H1 (cell line): ENCODE measurements around the gene ZNF200. TPM values are rescaled to one million over a fixed set of nuclear protein-coding genes. Genes with fewer than 3 reads are reported as not detected.

Experiments
- CTCF ChIA-PET: fragments of 300-600 bp; sonication (Branson Sonifier 250); formaldehyde crosslinking; loops from one replicate; lab custom pipeline; 2021; ENCODE audit not compliant: partially characterized antibody; lab: Charles Lee
- POLR2A ChIA-PET: fragments of 300-600 bp; sonication (Branson Sonifier 250); formaldehyde crosslinking; loops from one replicate; lab custom pipeline; 2021; ENCODE audit warnings: inconsistent platforms; ENCODE audit not compliant: partially characterized antibody; lab: Charles Lee
- DNase-seq, 2 experiments: peaks; one replicate each; pipeline versions ENCODE4 v3.0.0 to v3.0.0-alpha.2; 2010 to 2022; ENCODE audit warnings: low spot score in 2 of 2, low read depth in 1 of 2, mixed read lengths in 1 of 2
- FAIRE-seq: peaks from 2 replicates; lab custom pipeline; 2011; peaks lifted over from hg19 to GRCh38; lab: Jason Lieb, UNC
- H2AFZ ChIP-seq: 2 replicates; pipeline ENCODE4 v1.8.1; 2012; ENCODE audit warnings: low read length, inconsistent platforms
- H2AK5ac ChIP-seq: 2 replicates; pipeline ENCODE4 v1.6.1; 2013; ENCODE audit warnings: low read depth, low read length
- H2BK120ac ChIP-seq: replicated peaks from 2 replicates; pipeline ENCODE3; 2013; ENCODE audit warnings: low read depth, low read length, inconsistent platforms
- H2BK12ac ChIP-seq: 2 replicates; pipeline ENCODE4 v1.6.1; 2013; ENCODE audit warnings: low read depth, low read length
- H2BK15ac ChIP-seq: 2 replicates; pipeline ENCODE4 v1.6.1; 2013; ENCODE audit warnings: low read length
- H2BK20ac ChIP-seq: 2 replicates; pipeline ENCODE4 v1.6.1; 2013; ENCODE audit warnings: low read length
- H2BK5ac ChIP-seq: 2 replicates; pipeline ENCODE4 v1.6.1; 2013; ENCODE audit warnings: low read depth, low read length
- H3K14ac ChIP-seq: 2 replicates; pipeline ENCODE4 v1.6.1; 2013; ENCODE audit warnings: inconsistent platforms; ENCODE audit not compliant: insufficient read length
- H3K18ac ChIP-seq: 2 replicates; pipeline ENCODE4 v1.6.1; 2013; ENCODE audit warnings: low read length; ENCODE audit errors: extremely low read depth
- H3K23ac ChIP-seq: 2 replicates; pipeline ENCODE4 v1.6.1; 2013; ENCODE audit warnings: inconsistent platforms; ENCODE audit not compliant: insufficient read length
- H3K23me2 ChIP-seq: 2 replicates; pipeline ENCODE4 v1.6.1; 2013; ENCODE audit warnings: low read depth, low read length
- H3K27ac ChIP-seq: 2 replicates; pipeline ENCODE4 v1.6.1; 2011; ENCODE audit warnings: low read depth, low read length, inconsistent platforms
- H3K27me3 ChIP-seq, 4 experiments: replicated peaks in 1 of 4; 1 replicate in 1 of 4; 2 replicates in 3 of 4; pipeline versions ENCODE4 v1.6.1 to v1.8.1; 2011 to 2013; ENCODE audit warnings: low read length in 3 of 4, mild to moderate bottlenecking in 3 of 4, inconsistent platforms in 2 of 4, mixed read lengths in 2 of 4, moderate library complexity in 1 of 4; ENCODE audit not compliant: control insufficient read depth in 3 of 4, insufficient read depth in 3 of 4; ENCODE audit errors: extremely low read depth in 1 of 4
- H3K36me3 ChIP-seq, 4 experiments: 2 replicates each; pipeline versions ENCODE4 v1.6.1 to v1.8.1; 2011 to 2013; ENCODE audit warnings: mild to moderate bottlenecking in 4 of 4, low read length in 3 of 4, moderate library complexity in 2 of 4, control low read depth in 1 of 4, inconsistent platforms in 1 of 4; ENCODE audit not compliant: insufficient read depth in 4 of 4, control insufficient read depth in 2 of 4
- H3K4ac ChIP-seq: replicated peaks from 2 replicates; pipeline ENCODE3; 2013; ENCODE audit warnings: low read length, low read depth, mixed read lengths, inconsistent platforms; ENCODE audit not compliant: insufficient read length
- H3K4me1 ChIP-seq, 4 experiments: replicated peaks in 1 of 4; 1 replicate in 1 of 4; 2 replicates in 3 of 4; pipeline versions ENCODE4 v1.6.1 to v1.8.1; 2011 to 2013; ENCODE audit warnings: low read length in 3 of 4, inconsistent platforms in 2 of 4, mixed read lengths in 1 of 4; ENCODE audit not compliant: insufficient read depth in 4 of 4, control insufficient read depth in 3 of 4
- H3K4me2 ChIP-seq, 2 experiments: 2 replicates each; pipeline versions ENCODE4 v1.6.1 to v1.8.1; 2011 to 2013; ENCODE audit warnings: low read depth in 2 of 2, low read length in 2 of 2, control low read depth in 1 of 2, inconsistent platforms in 1 of 2, mild to moderate bottlenecking in 1 of 2; ENCODE audit not compliant: insufficient read depth in 1 of 2
- H3K4me3 ChIP-seq, 4 experiments: fragments of 200-600, 300-600 bp in 1 of 4; sonication (generic), shearing (Covaris generic), sonication (Bioruptor Twin) in 1 of 4; 2 replicates each; pipeline versions ENCODE4 v1.5.1 to v1.8.1; 2011 to 2016; ENCODE audit warnings: low read length in 4 of 4, low read depth in 3 of 4, control low read depth in 2 of 4, inconsistent platforms in 2 of 4, mild to moderate bottlenecking in 2 of 4, mixed read lengths in 1 of 4, moderate library complexity in 1 of 4; ENCODE audit not compliant: insufficient read depth in 2 of 4; ENCODE audit errors: extremely low read depth in 1 of 4
- H3K56ac ChIP-seq: replicated peaks from 2 replicates; pipeline ENCODE3; 2013; ENCODE audit warnings: low read depth, mild to moderate bottlenecking, mixed read lengths, low read length, inconsistent platforms; ENCODE audit not compliant: insufficient read length
- H3K79me1 ChIP-seq: 2 replicates; pipeline ENCODE4 v1.6.1; 2013; ENCODE audit warnings: low read depth, low read length, control low read depth
- H3K79me2 ChIP-seq, 2 experiments: 2 replicates each; pipeline versions ENCODE4 v1.6.1 to v1.8.1; 2012 to 2013; ENCODE audit warnings: low read length in 2 of 2, mild to moderate bottlenecking in 2 of 2, inconsistent platforms in 1 of 2; ENCODE audit not compliant: insufficient read depth in 2 of 2, control insufficient read depth in 1 of 2
- H3K9ac ChIP-seq, 4 experiments: replicated peaks in 1 of 4; 1 replicate in 1 of 4; 2 replicates in 3 of 4; pipeline versions ENCODE4 v1.6.1 to v1.8.1; 2011 to 2013; ENCODE audit warnings: low read depth in 3 of 4, low read length in 3 of 4, control low read depth in 2 of 4, mild to moderate bottlenecking in 2 of 4, moderate library complexity in 2 of 4, inconsistent platforms in 1 of 4; ENCODE audit errors: extremely low read depth in 1 of 4
- H3K9me3 ChIP-seq, 2 experiments: 2 replicates each; pipeline versions ENCODE4 v1.6.1 to v1.8.1; 2012 to 2013; ENCODE audit warnings: mild to moderate bottlenecking in 2 of 2, moderate library complexity in 2 of 2, control low read depth in 1 of 2, inconsistent platforms in 1 of 2, low read depth in 1 of 2, low read length in 1 of 2, mixed read lengths in 1 of 2; ENCODE audit not compliant: insufficient read depth in 2 of 2
- H4K20me1 ChIP-seq, 2 experiments: replicated peaks in 1 of 2; 2 replicates each; pipeline versions ENCODE3 to v1.8.1; 2011 to 2013; ENCODE audit warnings: inconsistent platforms in 2 of 2, low read length in 2 of 2, mild to moderate bottlenecking in 1 of 2; ENCODE audit not compliant: insufficient read depth in 2 of 2, control insufficient read depth in 1 of 2
- H4K5ac ChIP-seq: 2 replicates; pipeline ENCODE4 v1.6.1; 2013; ENCODE audit warnings: low read length, low read depth, mixed read lengths, inconsistent platforms; ENCODE audit not compliant: insufficient read length
- H4K8ac ChIP-seq: 2 replicates; pipeline ENCODE4 v1.8.0; 2013; ENCODE audit warnings: mild to moderate bottlenecking, moderate library complexity, low read length, inconsistent platforms; ENCODE audit not compliant: insufficient read depth; ENCODE audit errors: extremely low read depth
- H4K91ac ChIP-seq: replicated peaks from 2 replicates; pipeline ENCODE3; 2013; ENCODE audit warnings: low read length, mixed read lengths, inconsistent platforms; ENCODE audit not compliant: insufficient read length
- BRCA1 ChIP-seq: IDR thresholded peaks from 2 replicates; pipeline ENCODE4 v1.6.1; 2012; ENCODE audit warnings: low read depth, low read length, improper control_type of control experiment
- CBX8 ChIP-seq: fragments of 300-800, 300-1000 bp; sonication (generic); IDR thresholded peaks from 2 replicates; pipeline ENCODE4 v1.7.1; 2016; ENCODE audit warnings: low read depth, low read length, borderline replicate concordance
- E2F6 ChIP-seq: IDR thresholded peaks from 2 replicates; pipeline ENCODE4 v1.6.1; 2012; ENCODE audit warnings: inconsistent platforms
- GABPA ChIP-seq: IDR thresholded peaks from 2 replicates; pipeline ENCODE4 v1.6.1; 2011; ENCODE audit warnings: mild to moderate bottlenecking, low read length, moderate library complexity, borderline replicate concordance; ENCODE audit not compliant: insufficient read depth
- POU5F1 ChIP-seq: IDR thresholded peaks from 2 replicates; pipeline ENCODE4 v1.6.1; 2011; ENCODE audit warnings: low read depth, mild to moderate bottlenecking, low read length, moderate library complexity
- RBBP5 ChIP-seq: IDR thresholded peaks from 2 replicates; pipeline ENCODE4 v1.7.1; 2012; ENCODE audit warnings: low read depth, mild to moderate bottlenecking, inconsistent platforms, low read length, moderate library complexity, borderline replicate concordance
- RFX5 ChIP-seq: IDR thresholded peaks from 2 replicates; pipeline ENCODE4 v1.6.1; 2011; ENCODE audit warnings: low read depth, low read length, improper control_type of control experiment, borderline replicate concordance
- SIN3A ChIP-seq, 2 experiments: IDR thresholded peaks in 1 of 2; conservative IDR thresholded peaks in 1 of 2; 2 replicates each; pipeline ENCODE4 v1.6.1; 2011 to 2012; ENCODE audit warnings: low read length in 2 of 2, improper control_type of control experiment in 1 of 2, low read depth in 1 of 2, mild to moderate bottlenecking in 1 of 2
- TAF7 ChIP-seq: optimal IDR thresholded peaks from 2 replicates; pipeline ENCODE3; 2011; ENCODE audit warnings: low read depth, mild to moderate bottlenecking, inconsistent platforms, low read length, moderate library complexity, borderline replicate concordance
- TCF12 ChIP-seq: IDR thresholded peaks from 2 replicates; pipeline ENCODE4 v1.6.1; 2011; ENCODE audit warnings: low read depth, mild to moderate bottlenecking, low read length
- WGBS, 2 experiments: shearing (Covaris generic) in 1 of 2; methylation state at CpG; one replicate each; pipeline versions ENCODE4 v1.1.6 to v1.1.7; 2013 to 2015; ENCODE audit warnings: low lambda C conversion rate in 2 of 2, mixed read lengths in 2 of 2, inconsistent platforms in 1 of 2, low coverage in 1 of 2, missing lambda C conversion rate in 1 of 2; ENCODE audit not compliant: insufficient replicate concordance in 2 of 2, insufficient coverage in 1 of 2, insufficient read length in 1 of 2; ENCODE audit errors: extremely low coverage in 1 of 2, missing lambda C conversion rate in 1 of 2; 5-methylcytosine and 5-hydroxymethylcytosine counted together
- polyA plus RNA-seq, 7 experiments: library from polyadenylated mRNA; depleted of rRNA in 3 of 7; stranded (reverse) in 5 of 7; unstranded in 2 of 7; fragments of >200 nt in 5 of 7; fragments of 200-250 nt in 2 of 7; gene quantifications; 1 replicate in 5 of 7; 2 replicates in 1 of 7; 4 replicates in 1 of 7; pipeline versions ENCODE4 v1.2.1 to v1.2.3, GENCODE V29; 2011 to 2013; ENCODE audit warnings: missing spikeins in 2 of 7, mixed read lengths in 2 of 7
- total RNA-seq: library from RNA; stranded (reverse); fragmentation: NEBNext Ultra II Directional; extraction: Animal tissue kit (Norgen Biotek cat#: 25700); gene quantifications from 2 replicates; pipeline ENCODE4 v1.2.1, GENCODE V29; 2021

Gene ZNF200
- total and polyA plus RNA-seq, 2 of the 8 experiments (the other 6 are each of a cell fraction or from before 2014, with no cell fraction given): 2.7 to 9.9 TPM

GRCh38 chr16:3194792-3195191, 40.2 kb downstream of the ZNF200 start:
- Histone ChIP-seq H2BK120ac (no peak overlapping the region), H3K79me1 (no peaks in the 10 kb centered on the region), H4K5ac (no peak overlapping the region), H3K4me2 (no peak overlapping the region), H2AK5ac (no peak overlapping the region), H4K20me1 (no peaks in the 10 kb centered on the region), H3K4me3 (no peak overlapping the region), H2BK12ac (no peak overlapping the region), H2BK20ac (no peak overlapping the region), H4K91ac (no peak overlapping the region), H3K23me2 (peaks cover 9% of the 10 kb centered on the region), H3K79me2 (no peaks in the 10 kb centered on the region), H3K4me1 (peaks cover 0 to 2% (median 0%) of the 10 kb centered on the region in 4 experiments; a peak in 2 of 7 replicates), H3K14ac (no peak overlapping the region), H3K9ac (no peak overlapping the region), H2BK15ac (no peak overlapping the region), H2BK5ac (no peak overlapping the region), H3K27ac (no peak overlapping the region), H4K8ac (no peak overlapping the region; the same call in 1 of the 2 replicates), H3K23ac (no peak overlapping the region), H3K27me3 (peaks cover 5 to 14% (median 13%) of the 10 kb centered on the region in 4 experiments), H3K4ac (no peak overlapping the region), H3K9me3 (no peaks in the 10 kb centered on the region; a peak in 1 of 4 replicates), H3K56ac (no peak overlapping the region), H3K18ac (no peak overlapping the region), H3K36me3 (no peaks in the 10 kb centered on the region), H2AFZ (no peak overlapping the region)
- FAIRE-seq (no peak), DNase-seq (no peak)
- TF ChIP-seq POU5F1 (no peak), GABPA (no peak), E2F6 (no peak), TCF12 (no peak), CBX8 (no peak), BRCA1 (no peak), RFX5 (no peak), SIN3A (conservative IDR thresholded peaks at IDR 0.05 in 1 of 2, IDR thresholded peaks at IDR 0.05 in 1 of 2; ENCODE audit: low read depth in 1 of 2, low read length in 2 of 2) (no peak), RBBP5 (no peak), TAF7 (no peak)
- WGBS, 2 experiments: 93% methylated on average over 18 of the region's 20 CpGs; no CpG with 5 or more reads in 1 of the 2 experiments
- CTCF ChIA-PET: no interaction called here
- POLR2A ChIA-PET: interaction anchor here (2.1 kb wide), 1 partner anchor 40 kb away, joined by 4 read pairs; the partner anchor contains the start of gene ZNF200
